IMR-90 (cell line): ENCODE measurements around the gene GABBR2.

Experiments
- CTCF ChIP-seq: conservative IDR thresholded peaks from 2 replicates; pipeline ENCODE4 v1.5.1; 2012; ENCODE audit warnings: mild to moderate bottlenecking, low read depth, low read length, improper control_type of control experiment
- ELK1 ChIP-seq: fragments of 150-350 bp; IDR thresholded peaks from 2 replicates; pipeline ENCODE4 v1.6.1; 2016; ENCODE audit warnings: low read depth, mild to moderate bottlenecking, low read length, moderate library complexity, borderline replicate concordance
- FOS ChIP-seq: fragments of 150-350 bp; IDR thresholded peaks from 2 replicates; pipeline ENCODE4 v1.6.1; 2016; ENCODE audit warnings: low read depth, low read length
- MAFK ChIP-seq: IDR thresholded peaks from 2 replicates; pipeline ENCODE4 v1.6.1; 2012; ENCODE audit warnings: low read depth, low read length, improper control_type of control experiment
- POLR2A ChIP-seq: IDR thresholded peaks from 2 replicates; pipeline ENCODE4 v1.6.1; 2012; ENCODE audit warnings: mild to moderate bottlenecking, low read depth, low read length
- RAD21 ChIP-seq: IDR thresholded peaks from 2 replicates; pipeline ENCODE4 v1.6.1; 2012; ENCODE audit warnings: low read length, improper control_type of control experiment

DNA sequence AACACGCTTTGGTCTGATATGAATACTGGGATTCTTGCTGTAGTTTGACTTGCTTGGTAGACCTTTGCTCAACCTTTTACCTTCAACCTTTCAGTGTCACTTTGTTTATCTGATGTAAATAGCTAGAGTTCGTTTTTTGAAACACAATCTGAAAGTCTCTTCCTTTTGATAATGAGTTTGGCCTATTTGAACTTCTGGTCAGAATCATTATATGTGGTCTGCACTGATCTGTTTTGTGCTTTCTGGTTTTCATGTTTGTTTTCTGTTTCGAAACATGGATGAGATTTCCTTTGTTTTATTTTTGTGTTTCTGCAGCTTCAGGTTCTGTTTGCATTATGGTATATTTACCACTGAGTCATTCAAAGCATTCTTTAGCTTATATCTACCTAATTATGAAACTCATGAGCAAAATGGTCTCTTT, 217.5 kb downstream of the GABBR2 start:
- TF ChIP-seq CTCF, result no peak
- TF ChIP-seq POLR2A, result no peak
- TF ChIP-seq RAD21, result no peak
- no peak for TF ChIP-seq MAFK
- no peak for TF ChIP-seq ELK1
- no peak for TF ChIP-seq FOS
